GM21717 (cell line): Measurements from ENCODE around the gene ZNRF4.

Experiments used
- ATAC-seq: cut with Tn5 transposase; IDR thresholded peaks from one replicate; pipeline ENCODE4 v1.9.1; 2021; ENCODE audit warnings: mild to moderate bottlenecking, moderate library complexity; ENCODE audit not compliant: unreplicated experiment

Gene ZNRF4

DNA sequence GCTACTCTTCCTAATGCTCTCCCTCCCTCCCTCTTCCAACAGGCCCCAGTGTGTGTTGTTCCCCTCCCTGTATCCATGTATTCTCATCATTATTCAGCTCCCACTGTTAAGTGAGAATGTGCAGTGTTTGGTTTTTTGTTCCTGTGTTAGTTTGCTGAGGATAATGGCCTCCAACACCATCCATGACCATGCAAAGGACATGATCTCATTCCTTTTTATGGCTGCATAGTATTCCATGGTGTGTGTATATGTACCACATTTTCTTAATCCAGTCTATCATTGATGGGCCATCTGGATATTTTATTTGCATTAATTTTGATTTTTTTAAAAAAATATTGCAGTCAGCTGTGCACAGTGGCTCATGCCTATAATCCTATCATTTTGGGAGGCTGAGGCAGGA lies 15.8 kb upstream of the ZNRF4 start:
- no peak for ATAC-seq

DNA sequence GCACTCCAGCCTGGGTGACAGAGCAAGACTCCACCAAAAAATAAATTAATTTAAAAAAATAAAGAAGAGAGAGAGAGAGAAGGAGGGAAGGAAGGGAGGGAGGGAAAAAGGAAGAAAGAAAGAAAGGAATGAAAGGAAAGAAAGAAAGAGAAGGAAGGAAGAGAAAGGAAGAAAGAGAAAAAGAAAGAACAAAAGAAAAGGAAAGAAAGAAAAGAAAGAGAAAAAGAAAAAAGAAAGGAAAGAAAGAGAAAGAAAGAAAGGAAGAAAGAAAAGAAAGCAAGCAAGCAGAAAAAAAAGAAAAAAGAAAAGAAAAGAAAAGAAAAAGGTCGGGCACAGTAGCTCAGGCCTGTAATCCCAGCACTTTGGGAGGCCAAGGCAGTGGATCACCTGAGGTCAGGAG lies 14.9 kb upstream of the ZNRF4 start:
- no peak for ATAC-seq

DNA sequence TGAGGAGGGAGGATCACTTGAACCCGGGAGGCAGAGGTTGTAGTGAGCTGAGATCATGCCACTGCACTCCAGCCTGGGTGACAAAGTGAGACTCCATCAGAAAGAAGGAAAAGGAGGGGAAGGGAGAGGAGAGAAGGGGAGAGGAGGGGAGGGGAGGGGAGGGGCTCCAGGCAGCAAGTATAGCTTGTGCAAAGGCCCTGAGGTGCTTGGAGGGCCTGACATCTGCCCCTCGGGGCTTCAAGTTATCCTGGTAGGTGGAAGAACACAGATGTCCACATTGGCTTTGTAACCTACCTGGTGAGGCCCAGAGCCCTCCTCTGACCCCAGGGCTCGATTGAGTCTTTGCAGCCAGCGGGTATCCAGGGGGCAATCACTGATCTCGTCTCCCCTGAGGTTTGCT lies 11.5 kb upstream of the ZNRF4 start:
- ATAC-seq = no peak

GRCh38 chr19:5444431-5444830 lies 10.8 kb upstream of the ZNRF4 start:
- no peak for ATAC-seq

GRCh38 chr19:5445071-5445470 lies 10.1 kb upstream of the ZNRF4 start:
- no peak for ATAC-seq

DNA sequence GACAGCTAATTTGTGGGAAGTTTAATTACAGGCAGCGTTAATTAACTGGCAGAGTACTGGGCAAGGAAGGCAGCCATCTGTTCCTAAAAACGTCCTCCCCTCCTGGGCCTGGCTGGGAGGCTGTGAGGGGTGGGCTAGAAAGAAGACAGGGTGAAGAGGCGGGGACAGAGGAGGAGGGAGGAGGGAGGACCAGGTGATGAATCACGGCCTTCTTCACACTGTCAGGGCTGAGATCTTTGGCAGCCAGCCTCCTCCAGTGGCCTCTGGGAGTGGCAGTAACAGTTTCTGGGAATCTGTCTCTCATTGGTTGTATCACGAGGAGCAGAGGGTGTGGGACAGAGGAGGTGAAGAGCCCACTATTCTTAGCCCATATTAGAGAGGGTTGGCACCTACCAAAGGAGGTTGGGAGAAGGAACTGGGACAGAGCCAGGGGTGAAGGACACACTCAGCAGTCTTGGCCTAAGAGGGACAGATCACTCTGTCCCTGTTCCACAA lies 9.6 kb upstream of the ZNRF4 start:
- no peak for ATAC-seq

GRCh38 chr19:5447700-5448311 lies 7.4 kb upstream of the ZNRF4 start:
- no peak for ATAC-seq

- no peak for ATAC-seq
These were observed 6.8 kb upstream of the ZNRF4 start for GRCh38 chr19:5448374-5448773.

- no peak for ATAC-seq
These were observed 4.6 kb upstream of the ZNRF4 start for GRCh38 chr19:5450482-5451126.

- no peak for ATAC-seq
These were observed 3.7 kb upstream of the ZNRF4 start for GRCh38 chr19:5451494-5451893.

DNA sequence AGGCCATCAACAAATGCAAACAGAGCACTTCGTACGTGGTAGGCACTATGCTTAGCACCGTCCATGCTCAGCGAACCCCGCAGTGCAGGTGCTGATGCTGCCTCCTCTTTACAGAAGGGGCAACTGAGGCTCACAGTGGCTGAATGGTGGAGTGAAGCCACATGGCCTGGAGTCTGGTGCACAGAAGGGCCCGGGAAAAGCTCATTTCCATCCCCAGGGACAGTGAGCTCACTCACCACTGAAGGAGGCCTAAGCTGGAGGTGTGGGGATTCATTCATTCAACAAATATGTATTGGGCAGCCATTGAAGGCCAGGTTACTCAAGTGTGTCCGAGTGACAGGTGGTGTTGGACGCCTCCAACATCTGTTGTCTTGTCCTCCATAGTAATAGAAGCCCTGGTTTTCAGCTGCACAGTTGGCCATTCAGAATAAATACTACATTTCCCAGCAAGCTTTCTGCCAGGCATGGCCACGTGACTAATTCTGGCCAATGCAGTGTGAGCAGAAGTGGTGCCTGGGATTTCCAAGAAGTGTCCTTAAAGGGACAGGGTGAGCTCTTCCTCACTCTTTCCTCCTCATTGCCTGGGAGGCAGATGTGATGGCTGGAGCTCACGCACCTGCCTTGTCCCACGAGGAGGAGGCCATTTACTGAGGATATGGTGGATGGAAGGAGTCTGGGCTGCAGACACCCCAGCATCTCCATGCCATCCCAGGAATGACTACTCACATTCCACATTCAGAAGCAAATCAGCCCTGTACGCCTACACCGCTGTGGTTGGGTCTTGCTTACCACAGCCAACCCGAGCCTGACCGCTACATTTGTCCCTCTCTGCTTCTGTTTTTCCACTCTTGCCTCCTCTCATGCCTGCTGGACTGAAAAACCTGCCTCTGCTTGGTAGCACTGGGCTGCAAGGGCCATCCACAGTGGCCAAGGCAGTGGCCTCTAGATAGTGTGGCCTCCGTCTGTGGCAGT lies 2.3 kb upstream of the ZNRF4 start:
- no peak for ATAC-seq

DNA sequence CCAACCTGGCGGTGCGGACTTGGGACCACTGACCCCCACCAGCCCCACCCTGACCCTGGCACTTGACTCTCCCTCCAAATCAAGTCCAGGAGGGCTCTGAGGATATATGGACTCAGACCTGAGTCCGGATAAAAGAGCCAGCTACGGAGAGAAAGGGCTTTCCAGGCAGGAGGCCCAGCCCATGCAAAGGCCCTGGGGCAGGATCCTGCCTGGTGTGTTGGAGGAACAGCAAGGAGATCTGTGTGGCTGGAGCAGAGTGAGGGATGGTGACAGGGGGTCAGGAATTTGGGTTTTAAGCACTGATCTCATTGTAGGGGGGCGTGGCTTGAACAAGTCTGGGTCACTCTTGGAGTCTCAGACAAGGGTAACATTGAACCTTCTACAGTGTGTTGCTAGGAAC lies 474 bp upstream of the ZNRF4 start:
- no peak for ATAC-seq

GRCh38 chr19:5456130-5456840 lies 1.1 kb downstream of the ZNRF4 start:
- ATAC-seq = no peak

DNA sequence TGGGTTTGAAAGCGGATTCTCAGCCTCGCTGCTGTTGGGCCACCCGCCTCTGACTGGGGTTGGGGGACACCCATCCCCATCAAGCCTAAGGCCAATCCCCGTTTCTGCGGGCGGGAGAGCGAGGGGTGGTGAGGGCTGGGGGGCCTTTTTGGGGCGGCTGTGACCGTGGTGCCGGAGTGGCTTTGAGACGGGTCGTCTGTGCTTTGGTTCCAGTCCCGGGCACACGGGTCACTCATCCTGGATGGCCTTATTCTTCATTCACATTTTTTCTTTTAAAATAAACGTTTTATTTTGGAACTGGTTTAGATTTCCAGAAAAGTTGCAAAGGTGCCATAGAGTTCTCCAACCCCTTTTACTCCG lies 1.6 kb downstream of the ZNRF4 start:
- ATAC-seq = no peak

GRCh38 chr19:5457709-5458108 lies 2.5 kb downstream of the ZNRF4 start:
- ATAC-seq = no peak

- no peak for ATAC-seq
These were observed 3.2 kb downstream of the ZNRF4 start for GRCh38 chr19:5458420-5458819.

DNA sequence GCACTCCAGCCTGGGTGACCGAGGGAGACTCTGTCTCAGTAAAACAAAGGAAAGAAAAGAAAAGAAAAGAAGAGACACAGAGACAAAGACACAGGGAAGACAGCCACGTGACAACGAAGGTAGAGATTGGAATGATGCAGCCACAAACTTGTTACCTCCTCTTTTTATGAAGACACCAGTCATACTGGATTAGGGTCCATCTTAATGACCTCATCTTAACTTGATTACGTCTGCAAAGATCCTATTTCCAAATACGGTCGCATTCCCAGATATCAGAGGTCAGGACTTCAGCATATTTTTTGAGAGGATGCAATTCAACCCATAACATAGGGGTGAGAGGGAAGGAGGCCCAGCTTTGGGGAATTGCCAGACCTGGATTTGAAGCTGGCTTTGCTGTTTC lies 4.1 kb downstream of the ZNRF4 start:
- no peak for ATAC-seq

GRCh38 chr19:5460748-5461147 lies 5.5 kb downstream of the ZNRF4 start:
- no peak for ATAC-seq

DNA sequence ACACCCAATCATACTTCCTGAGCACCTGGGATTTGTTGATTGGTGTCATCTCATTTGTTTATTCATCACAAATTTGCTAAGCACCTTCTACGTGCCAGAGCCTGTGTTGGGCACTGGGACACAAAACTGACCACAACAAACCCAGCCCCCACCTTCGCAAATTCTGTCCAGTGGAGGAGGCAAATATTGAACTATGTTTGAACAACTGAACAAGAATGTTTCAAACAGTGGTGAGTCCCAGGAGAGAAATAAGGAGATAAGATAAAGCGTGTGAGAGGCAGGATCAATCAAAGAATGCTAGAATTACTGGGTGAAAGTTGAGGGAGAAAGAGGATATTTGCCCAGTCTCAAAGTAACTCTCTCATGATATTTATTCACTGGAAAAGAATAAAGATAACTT lies 8.7 kb downstream of the ZNRF4 start:
- no peak for ATAC-seq

DNA sequence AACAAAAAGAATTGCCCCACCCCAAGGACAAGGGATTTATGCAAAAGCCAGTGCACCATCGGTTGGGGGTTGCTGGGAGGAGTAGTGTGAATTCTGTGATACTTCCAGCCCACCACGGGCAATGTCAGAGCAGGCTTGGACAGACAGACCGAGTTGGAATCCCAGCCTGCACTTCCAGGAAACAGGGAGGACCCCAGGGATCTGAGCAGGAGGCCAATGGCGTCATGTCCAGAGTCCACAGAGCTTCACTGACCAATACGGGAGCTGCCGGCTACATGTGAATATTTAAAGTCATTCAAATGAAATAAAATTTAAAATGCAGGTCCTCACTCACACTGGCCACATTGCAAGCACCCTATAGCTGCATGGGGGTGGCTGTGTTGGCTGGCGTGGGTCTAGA lies 10.9 kb downstream of the ZNRF4 start:
- ATAC-seq = no peak

- no peak for ATAC-seq
These were observed 11.6 kb downstream of the ZNRF4 start for GRCh38 chr19:5466814-5467291.
